ENCODE data around the gene KCNC4. TPM values are rescaled to one million over a fixed set of nuclear protein-coding genes. Genes with fewer than 3 reads are reported as not detected.

KCNC4 gene
- polyA plus RNA-seq, 1 donor from 2014 or later: 0.57 TPM

DNA sequence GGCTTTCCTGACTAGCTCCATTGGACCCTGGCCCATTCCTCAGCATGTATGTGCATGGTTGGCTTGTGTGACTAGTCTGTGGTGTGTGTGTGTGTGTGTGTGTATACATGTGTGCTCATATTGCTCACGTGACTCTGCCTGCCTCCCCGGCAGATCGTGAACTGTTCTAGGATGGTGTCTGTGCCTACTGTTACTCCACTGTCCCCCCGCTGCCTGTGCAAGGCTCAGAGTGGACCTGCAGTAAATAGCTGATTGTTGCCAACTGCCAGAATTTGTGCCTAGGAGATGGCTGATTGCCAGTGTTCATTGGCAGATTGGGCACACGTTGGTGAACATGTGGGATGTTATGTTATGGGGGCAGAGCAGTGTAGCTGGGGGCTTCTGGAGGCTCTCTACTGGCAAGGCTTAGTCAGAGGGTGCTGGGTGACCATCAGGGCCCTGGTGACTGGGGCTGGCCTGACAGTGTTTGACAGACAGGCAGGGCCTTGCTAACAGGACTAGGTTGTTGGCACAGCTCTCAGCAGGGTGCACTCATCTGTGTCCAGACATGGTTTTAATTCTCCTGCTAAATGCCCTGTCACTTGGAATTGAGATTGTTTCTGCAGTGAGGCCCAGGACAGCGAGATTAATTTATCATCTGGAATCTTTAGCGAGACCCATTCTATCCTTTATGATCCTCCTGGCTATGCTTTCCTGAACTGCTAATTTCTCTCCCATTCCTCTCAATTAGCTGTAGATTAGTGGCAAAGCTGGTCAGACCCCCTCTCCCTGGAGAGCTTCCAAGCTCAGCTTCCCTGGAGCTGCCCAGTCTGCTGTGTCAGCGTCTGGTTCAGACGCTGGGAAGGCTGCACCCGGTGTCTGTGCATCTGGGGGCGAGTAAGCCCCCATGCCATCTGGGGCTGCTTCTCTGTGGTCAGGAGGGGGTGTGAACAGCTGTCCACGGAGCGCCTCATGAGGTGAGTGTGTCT, 39.1 kb upstream of the KCNC4 start:
- Histone ChIP-seq H4K20me1 (ENCODE audit: insufficient read depth) (no peaks in the 10 kb centered on the region), H3K9me2 (ENCODE audit: insufficient read depth, low read length) (no peaks in the 10 kb centered on the region), H3K27me3 (ENCODE audit: insufficient read depth, low read depth, low read length) (no peaks in the 10 kb centered on the region), H3K79me2 (replicated peaks; ENCODE audit: insufficient read depth, low read length) (no peaks in the 10 kb centered on the region), H3K9me3 (ENCODE audit: low read length) (no peaks in the 10 kb centered on the region), H3K9ac (ENCODE audit: low read length) (no peak overlapping the region), H3K36me3 (ENCODE audit: insufficient read depth, low read length) (no peaks in the 10 kb centered on the region), H3K4me3 (ENCODE audit: low read length) (no peak overlapping the region), H2AFZ (ENCODE audit: low read depth, low read length) (no peak overlapping the region), H3K4me2 (ENCODE audit: low read length) (no peak overlapping the region), H3K27ac (ENCODE audit: low read length) (no peak overlapping the region), H3F3A (ENCODE audit: insufficient read depth, low read length, poor library complexity, severe bottlenecking) (no peaks in the 10 kb centered on the region)
- TF ChIP-seq SMC3 (conservative IDR thresholded peaks at IDR 0.05; ENCODE audit: poor library complexity) (no peak), EZH2 (IDR thresholded peaks at IDR 0.05; ENCODE audit: borderline replicate concordance, insufficient read depth, low read length, poor library complexity, severe bottlenecking) (no peak), TAF1 (IDR thresholded peaks at IDR 0.05; ENCODE audit: low read depth) (no peak)
- TF ChIP-seq, protein P1, sequence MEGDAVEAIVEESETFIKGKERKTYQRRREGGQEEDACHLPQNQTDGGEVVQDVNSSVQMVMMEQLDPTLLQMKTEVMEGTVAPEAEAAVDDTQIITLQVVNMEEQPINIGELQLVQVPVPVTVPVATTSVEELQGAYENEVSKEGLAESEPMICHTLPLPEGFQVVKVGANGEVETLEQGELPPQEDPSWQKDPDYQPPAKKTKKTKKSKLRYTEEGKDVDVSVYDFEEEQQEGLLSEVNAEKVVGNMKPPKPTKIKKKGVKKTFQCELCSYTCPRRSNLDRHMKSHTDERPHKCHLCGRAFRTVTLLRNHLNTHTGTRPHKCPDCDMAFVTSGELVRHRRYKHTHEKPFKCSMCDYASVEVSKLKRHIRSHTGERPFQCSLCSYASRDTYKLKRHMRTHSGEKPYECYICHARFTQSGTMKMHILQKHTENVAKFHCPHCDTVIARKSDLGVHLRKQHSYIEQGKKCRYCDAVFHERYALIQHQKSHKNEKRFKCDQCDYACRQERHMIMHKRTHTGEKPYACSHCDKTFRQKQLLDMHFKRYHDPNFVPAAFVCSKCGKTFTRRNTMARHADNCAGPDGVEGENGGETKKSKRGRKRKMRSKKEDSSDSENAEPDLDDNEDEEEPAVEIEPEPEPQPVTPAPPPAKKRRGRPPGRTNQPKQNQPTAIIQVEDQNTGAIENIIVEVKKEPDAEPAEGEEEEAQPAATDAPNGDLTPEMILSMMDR (IDR thresholded peaks at IDR 0.05; ENCODE audit: poor library complexity, severe bottlenecking): no peak

DNA sequence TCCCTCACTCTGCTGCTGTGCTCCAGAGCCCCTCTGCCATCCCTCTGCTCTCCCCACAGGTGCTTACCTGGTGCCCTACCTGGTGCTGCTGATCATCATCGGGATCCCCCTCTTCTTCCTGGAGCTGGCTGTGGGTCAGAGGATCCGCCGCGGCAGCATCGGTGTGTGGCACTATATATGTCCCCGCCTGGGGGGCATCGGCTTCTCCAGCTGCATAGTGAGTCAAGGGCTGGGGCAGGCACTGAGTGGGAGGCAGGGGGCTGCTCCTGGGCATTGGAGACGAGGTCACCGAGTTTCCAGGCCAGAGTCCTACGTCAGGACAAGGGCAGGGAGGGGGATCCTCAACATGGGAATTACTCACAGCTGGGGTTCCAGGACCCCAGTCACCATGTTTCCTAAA, 38.1 kb upstream of the KCNC4 start:
- H2AFZ ChIP-seq (ENCODE audit: low read depth, low read length): no peak overlapping the region
- no peaks in the 10 kb centered on the region for H4K20me1 ChIP-seq (ENCODE audit: insufficient read depth)
- no peaks in the 10 kb centered on the region for H3K9me3 ChIP-seq (ENCODE audit: low read length)
- no peaks in the 10 kb centered on the region for H3K36me3 ChIP-seq (ENCODE audit: insufficient read depth, low read length)
- no peak for TF ChIP-seq MXI1 (conservative IDR thresholded peaks at IDR 0.05; ENCODE audit: poor library complexity, severe bottlenecking)
- no peak for TF ChIP-seq REST (IDR thresholded peaks at IDR 0.05; ENCODE audit: borderline replicate concordance)
- no peak for TF ChIP-seq SMC3 (conservative IDR thresholded peaks at IDR 0.05; ENCODE audit: poor library complexity)
- no peak for TF ChIP-seq TAF1 (IDR thresholded peaks at IDR 0.05; ENCODE audit: low read depth)
- no peak for TF ChIP-seq EZH2 (IDR thresholded peaks at IDR 0.05; ENCODE audit: borderline replicate concordance, insufficient read depth, low read length, poor library complexity, severe bottlenecking)
- TF ChIP-seq, protein P1 (IDR thresholded peaks at IDR 0.05; ENCODE audit: poor library complexity, severe bottlenecking): no peak
- no peak for TF ChIP-seq POLR2AphosphoS5 (IDR thresholded peaks at IDR 0.05)
- no peak for TF ChIP-seq EP300 (conservative IDR thresholded peaks at IDR 0.05; ENCODE audit: poor library complexity, severe bottlenecking)
- TF ChIP-seq RAD21 (conservative IDR thresholded peaks at IDR 0.05): no peak
- no peaks in the 10 kb centered on the region for H3K27me3 ChIP-seq (ENCODE audit: insufficient read depth, low read depth, low read length)
- no peak overlapping the region for H3K27ac ChIP-seq (ENCODE audit: low read length)
- H3K79me2 ChIP-seq (replicated peaks; ENCODE audit: insufficient read depth, low read length): no peaks in the 10 kb centered on the region
- no peak overlapping the region for H3K9ac ChIP-seq (ENCODE audit: low read length)
- H3F3A ChIP-seq (ENCODE audit: insufficient read depth, low read length, poor library complexity, severe bottlenecking): no peaks in the 10 kb centered on the region
- no peak overlapping the region for H3K4me3 ChIP-seq (ENCODE audit: low read length)
- no peaks in the 10 kb centered on the region for H3K9me2 ChIP-seq (ENCODE audit: insufficient read depth, low read length)
- no peak overlapping the region for H3K4me2 ChIP-seq (ENCODE audit: low read length)
